GM12865 (cell line): ENCODE data around the gene PPP1R12A.

ENCODE experiments used
- DNase-seq: peaks from one replicate; pipeline ENCODE4 v3.0.0; 2010; ENCODE audit warnings: low read depth
- H3K4me3 ChIP-seq: 2 replicates; pipeline ENCODE4 v1.5.1; 2011; ENCODE audit warnings: mild to moderate bottlenecking, low read depth, low read length, control low read depth
- TF ChIP-seq, protein P1 (sequence below): IDR thresholded peaks from 2 replicates; pipeline ENCODE4 v1.5.1; 2011; ENCODE audit warnings: low read length, control low read depth, low read depth, inconsistent platforms; ENCODE audit not compliant: insufficient read depth; ENCODE audit errors: missing control alignments

The PPP1R12A gene

DNA sequence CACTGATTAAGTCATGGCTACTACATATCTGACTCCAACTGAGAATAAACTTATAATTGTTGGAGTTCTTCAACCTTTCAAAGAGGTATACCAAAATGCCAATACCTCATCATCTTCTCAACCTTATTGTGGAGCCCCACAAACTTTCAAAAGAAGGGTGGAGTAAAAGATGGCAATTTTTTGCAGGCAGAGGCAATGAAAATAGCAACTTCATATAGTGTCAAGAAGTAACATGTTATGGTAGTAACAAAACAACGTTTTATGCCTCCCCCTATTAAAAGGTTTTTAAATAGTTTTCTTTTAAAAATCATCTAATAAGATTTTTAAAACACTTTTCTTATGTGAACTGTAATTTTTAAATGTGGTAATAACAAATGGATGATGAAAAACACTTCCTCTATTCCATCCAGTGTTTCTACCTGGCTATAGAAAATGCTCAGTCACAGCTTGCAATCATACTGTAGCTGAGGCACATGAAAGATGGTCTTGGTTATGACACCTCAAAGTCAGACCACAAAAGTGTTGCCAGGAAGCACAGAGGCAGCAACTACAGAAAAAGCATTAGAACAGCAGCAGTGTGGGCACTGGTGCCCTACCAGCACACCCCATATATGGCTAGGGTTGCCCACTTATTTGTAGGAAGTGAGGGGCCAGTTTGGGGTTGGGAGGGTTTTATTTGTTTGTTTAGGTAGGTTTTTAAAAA is 7.0 kb downstream of the PPP1R12A start:
- peak overlapping the region; percentile 13; the same call in 1 of the 2 replicates for H3K4me3 ChIP-seq
- TF ChIP-seq, protein P1, sequence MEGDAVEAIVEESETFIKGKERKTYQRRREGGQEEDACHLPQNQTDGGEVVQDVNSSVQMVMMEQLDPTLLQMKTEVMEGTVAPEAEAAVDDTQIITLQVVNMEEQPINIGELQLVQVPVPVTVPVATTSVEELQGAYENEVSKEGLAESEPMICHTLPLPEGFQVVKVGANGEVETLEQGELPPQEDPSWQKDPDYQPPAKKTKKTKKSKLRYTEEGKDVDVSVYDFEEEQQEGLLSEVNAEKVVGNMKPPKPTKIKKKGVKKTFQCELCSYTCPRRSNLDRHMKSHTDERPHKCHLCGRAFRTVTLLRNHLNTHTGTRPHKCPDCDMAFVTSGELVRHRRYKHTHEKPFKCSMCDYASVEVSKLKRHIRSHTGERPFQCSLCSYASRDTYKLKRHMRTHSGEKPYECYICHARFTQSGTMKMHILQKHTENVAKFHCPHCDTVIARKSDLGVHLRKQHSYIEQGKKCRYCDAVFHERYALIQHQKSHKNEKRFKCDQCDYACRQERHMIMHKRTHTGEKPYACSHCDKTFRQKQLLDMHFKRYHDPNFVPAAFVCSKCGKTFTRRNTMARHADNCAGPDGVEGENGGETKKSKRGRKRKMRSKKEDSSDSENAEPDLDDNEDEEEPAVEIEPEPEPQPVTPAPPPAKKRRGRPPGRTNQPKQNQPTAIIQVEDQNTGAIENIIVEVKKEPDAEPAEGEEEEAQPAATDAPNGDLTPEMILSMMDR: no peak
- DNase-seq: peak; percentile 81

DNA sequence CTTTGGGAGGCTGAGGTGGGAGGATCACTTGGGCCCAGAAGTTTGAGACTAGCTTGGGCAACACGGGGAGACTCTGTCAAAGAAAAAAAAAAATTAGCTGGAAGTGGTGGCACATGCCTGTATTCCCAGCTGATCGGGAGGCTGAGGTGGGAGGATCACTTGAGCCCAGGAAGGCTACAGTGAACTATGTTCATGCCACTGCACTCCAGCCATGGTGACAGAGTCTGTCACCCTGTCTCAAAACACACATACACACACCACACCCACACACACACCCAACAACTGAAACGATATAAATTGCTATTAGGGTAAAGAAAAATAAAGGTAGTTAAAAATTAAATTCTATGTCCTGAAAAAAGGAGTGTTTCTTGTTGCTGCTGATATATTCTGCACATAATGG is 7.9 kb downstream of the PPP1R12A start:
- TF ChIP-seq, protein P1: no peak
- no peak overlapping the region for H3K4me3 ChIP-seq
- no peak for DNase-seq

DNA sequence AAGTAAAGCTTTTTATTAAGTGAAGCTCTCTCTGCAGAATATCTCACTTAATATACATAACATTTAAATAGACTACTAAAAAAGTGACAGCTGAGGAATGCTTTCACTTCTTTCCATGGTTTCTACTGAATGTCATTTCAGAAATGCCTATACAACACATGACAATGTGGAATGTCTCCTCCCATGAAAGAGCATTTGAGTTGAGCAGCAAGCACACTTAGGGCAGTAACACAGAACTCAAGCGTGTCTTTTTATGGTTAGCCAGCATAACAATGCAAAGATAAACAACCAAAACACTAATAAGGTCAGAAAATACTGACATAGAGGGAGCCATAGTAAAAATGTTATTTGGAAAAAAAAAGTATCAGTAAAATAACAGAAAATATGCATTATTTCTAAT is 9.4 kb downstream of the PPP1R12A start:
- TF ChIP-seq, protein P1: no peak
- DNase-seq: no peak
- no peak overlapping the region for H3K4me3 ChIP-seq

DNA sequence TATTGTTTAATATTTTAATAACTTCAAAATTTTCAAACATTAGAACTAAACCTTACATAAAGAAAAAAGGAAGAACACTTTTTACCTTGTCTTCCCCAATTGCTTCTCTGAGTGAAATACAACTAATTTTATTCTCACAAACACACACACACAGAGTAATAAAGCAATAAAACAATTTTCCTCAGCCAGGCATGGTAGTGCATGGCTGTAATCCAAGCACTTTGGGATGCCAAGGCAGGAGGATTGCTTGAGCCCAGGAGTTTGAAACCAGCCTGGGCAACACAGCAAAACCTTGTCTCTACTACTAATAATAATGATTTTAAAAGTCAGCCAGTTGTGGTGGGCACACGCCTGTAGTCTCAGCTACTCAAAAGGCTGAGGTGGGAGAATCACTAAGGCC is 13.1 kb downstream of the PPP1R12A start:
- DNase-seq: no peak
- H3K4me3 ChIP-seq: no peak overlapping the region
- TF ChIP-seq, protein P1: no peak

DNA sequence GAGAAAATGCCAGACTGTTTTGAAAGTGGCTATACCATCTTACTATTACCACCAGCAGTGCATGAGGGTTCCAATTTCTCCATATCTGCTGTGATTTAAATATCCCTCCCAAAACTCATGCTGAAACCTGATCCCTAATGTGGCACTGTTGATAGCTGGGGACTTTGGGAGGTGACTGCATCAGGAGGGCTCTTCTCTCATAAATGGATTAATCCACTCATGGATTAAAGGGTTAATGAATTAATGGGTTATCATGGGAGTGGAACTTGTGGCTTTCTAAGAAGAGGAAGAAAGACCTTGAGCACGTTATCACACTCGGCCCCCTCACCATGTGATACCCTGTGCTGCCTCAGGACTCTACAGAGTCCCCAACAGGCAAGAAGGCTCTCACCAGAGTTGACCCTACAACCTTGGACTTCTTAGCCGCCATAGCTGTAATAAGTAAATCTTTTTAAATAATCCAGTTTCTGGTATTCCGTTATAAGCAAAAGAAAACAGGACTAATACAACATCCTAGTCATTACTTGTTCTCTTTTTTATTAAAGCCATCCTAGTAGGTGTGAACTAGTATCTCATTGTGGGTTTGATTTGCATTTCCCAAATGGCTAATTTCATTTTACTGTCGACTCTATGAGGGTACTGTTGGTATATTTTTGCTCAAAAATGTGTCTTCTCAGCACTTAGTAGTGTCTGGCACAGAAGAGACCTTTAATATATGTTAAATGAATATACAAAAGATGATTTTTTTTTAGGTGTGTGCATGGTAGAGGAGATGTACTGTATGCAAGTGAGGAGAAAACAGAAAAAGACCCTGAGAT is 14.3 kb downstream of the PPP1R12A start:
- H3K4me3 ChIP-seq: no peak overlapping the region
- no peak for DNase-seq
- TF ChIP-seq, protein P1: no peak

DNA sequence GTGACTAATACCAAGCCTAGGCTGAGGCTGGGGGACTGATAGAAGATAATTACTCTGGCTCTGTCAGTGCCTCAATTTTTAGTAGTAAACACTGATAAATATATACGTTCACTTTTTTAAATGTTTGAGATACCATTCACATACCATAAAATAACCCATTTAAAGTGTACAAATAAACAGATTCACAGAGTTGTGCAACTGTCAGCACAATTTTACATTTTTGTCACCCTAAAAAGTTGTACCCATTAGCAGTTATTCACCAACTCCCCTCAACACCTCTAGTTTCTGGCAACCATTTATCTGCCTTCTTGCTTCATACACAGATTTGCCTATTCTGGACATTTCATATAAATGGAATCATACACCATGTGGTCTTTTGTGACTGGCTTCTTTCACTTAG is 15.1 kb downstream of the PPP1R12A start:
- TF ChIP-seq, protein P1: no peak
- H3K4me3 ChIP-seq: no peak overlapping the region
- no peak for DNase-seq
